ENCODE measurements around the gene IGFL3.

IGFL3 gene

DNA sequence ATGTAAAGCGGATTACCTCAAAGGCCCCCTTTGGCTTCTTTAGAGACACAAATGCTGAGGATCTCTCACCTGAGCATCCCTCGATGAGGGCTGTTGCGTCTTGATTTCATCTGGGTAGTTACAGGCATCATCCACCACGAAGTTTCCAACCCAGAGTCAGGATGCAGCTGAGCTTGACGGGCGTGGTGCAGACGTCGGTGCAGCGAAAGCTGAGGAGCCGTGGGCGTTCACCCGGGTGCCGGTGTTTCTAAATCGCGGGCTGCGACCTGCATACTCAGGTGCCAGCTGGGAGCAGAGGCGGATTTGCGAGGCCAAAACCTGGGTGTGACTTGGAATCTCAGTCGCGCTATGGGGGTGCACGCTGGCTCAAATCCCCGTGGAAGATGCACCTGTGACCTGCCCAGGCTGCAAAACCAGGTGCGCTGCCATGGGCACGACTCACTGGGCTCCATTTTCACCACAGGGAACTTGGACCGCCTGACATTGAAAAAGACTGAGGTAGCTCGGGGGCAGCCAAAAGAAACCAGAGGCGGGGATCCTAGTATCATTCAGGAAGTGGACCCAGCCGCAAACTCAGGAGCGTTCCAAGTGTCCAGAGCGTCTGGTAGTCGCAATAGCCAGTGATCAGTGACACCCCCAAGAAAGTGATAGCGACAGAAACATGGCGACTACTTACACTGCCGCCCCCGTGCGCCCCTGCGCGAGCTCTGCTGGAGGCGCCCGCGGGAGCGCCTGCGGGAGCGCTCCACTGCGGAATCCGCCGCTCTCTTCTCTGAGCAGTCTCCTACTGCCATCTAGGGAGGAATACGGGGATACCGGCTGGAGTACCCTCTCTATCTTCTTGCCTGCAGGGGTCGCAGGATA, 47.3 kb downstream of the IGFL3 start:
- no peak for DNase-seq (ENCODE audit: low read depth in 2 of 2)

GRCh38 chr19:46076031-46076880, 48.2 kb downstream of the IGFL3 start:
- DNase-seq (ENCODE audit: low read depth in 2 of 2), result no peak

DNA sequence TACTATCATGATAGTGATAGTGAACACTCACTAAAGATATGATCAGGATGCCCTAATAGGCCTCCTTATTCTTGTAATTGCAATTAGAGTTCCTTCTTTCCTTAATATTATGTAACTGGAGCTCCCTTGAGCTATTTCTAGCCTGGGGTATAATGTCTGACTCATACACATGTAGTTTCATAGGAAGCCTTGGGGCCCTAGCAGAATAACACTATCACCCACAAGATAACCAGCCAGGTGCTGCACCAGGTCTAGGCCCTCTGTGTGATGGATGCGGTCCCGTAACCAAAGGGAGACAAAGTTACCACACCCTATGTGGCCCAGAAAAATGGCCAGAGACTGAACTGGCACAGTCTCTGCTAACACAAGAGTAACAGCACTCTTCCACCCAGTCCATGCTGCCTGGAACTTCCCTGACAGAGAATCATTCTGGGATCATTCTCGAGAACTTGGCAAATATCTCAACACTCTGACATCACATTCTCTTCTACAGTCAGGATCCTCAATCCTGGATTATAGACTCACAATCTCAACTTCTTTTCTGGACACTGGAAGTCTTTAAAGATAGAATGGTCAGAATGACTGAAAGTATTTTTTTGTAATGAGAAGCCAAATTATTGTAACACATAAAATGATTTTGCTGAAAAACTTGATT, 51.1 kb downstream of the IGFL3 start:
- DNase-seq (ENCODE audit: low read depth in 2 of 2), result no peak

Measured in stimulated activated CD8-positive, alpha-beta memory T cell treated with anti-CD3 and anti-CD28 coated beads, Interleukin-15, amount 100 ng/mL, for 4 hours (primary cell).